ENCODE data around the gene PPFIBP1. TPM values are rescaled to one million over a fixed set of nuclear protein-coding genes. Genes with fewer than 3 reads are reported as not detected.
"Not testable (repeated sequence)": the region's sequence is repeated elsewhere in the genome, so short reads cannot be mapped to it uniquely, and the experiment has no call there.

Gene PPFIBP1
- total RNA-seq, 1 donor from 2014 or later: 184 TPM

- Mint-ChIP-seq H3K27me3 (ENCODE audit: unreplicated experiment) (peaks cover 1% of the 10 kb centered on the region), H3K4me3 (ENCODE audit: unreplicated experiment) (no peak overlapping the region), H3K9me3 (ENCODE audit: unreplicated experiment) (no peaks in the 10 kb centered on the region), H3K27ac (ENCODE audit: unreplicated experiment) (no peak overlapping the region), H3K36me3 (ENCODE audit: low read depth, unreplicated experiment) (peaks cover 15% of the 10 kb centered on the region), H3K4me1 (ENCODE audit: unreplicated experiment) (peaks cover 41% of the 10 kb centered on the region)
- no peak for DNase-seq (ENCODE audit: low spot score)
- TF ChIP-seq CTCF (IDR thresholded peaks at IDR 0.05; ENCODE audit: unreplicated experiment): no peak
Observed at GRCh38 chr12:27585739-27586265, 61.8 kb downstream of the PPFIBP1 start.

GRCh38 chr12:27588075-27588730 is 64.2 kb downstream of the PPFIBP1 start:
- not testable (repeated sequence) for H3K4me3 Mint-ChIP-seq (ENCODE audit: unreplicated experiment); H3K27me3 Mint-ChIP-seq (ENCODE audit: unreplicated experiment); DNase-seq (ENCODE audit: low spot score); H3K27ac Mint-ChIP-seq (ENCODE audit: unreplicated experiment); H3K9me3 Mint-ChIP-seq (ENCODE audit: unreplicated experiment)
- H3K36me3 Mint-ChIP-seq (ENCODE audit: low read depth, unreplicated experiment): peaks cover 17% of the 10 kb centered on the region
- H3K4me1 Mint-ChIP-seq (ENCODE audit: unreplicated experiment): peaks cover 31% of the 10 kb centered on the region

GRCh38 chr12:27588776-27589175 is 64.8 kb downstream of the PPFIBP1 start:
- Mint-ChIP-seq H3K9me3 (ENCODE audit: unreplicated experiment) (no peaks in the 10 kb centered on the region), H3K27ac (ENCODE audit: unreplicated experiment) (no peak overlapping the region), H3K36me3 (ENCODE audit: low read depth, unreplicated experiment) (peaks cover 22% of the 10 kb centered on the region), H3K4me1 (ENCODE audit: unreplicated experiment) (peaks cover 29% of the 10 kb centered on the region), H3K4me3 (ENCODE audit: unreplicated experiment) (no peak overlapping the region), H3K27me3 (ENCODE audit: unreplicated experiment) (peaks cover 4% of the 10 kb centered on the region)
- TF ChIP-seq CTCF (IDR thresholded peaks at IDR 0.05; ENCODE audit: unreplicated experiment): no peak
- DNase-seq (ENCODE audit: low spot score): no peak

GRCh38 chr12:27589419-27589818 is 65.4 kb downstream of the PPFIBP1 start:
- Mint-ChIP-seq H3K9me3 (ENCODE audit: unreplicated experiment) (no peaks in the 10 kb centered on the region), H3K4me1 (ENCODE audit: unreplicated experiment) (peaks cover 25% of the 10 kb centered on the region)

GRCh38 chr12:27591698-27592097 is 67.7 kb downstream of the PPFIBP1 start:
- H3K4me1 Mint-ChIP-seq (ENCODE audit: unreplicated experiment): peaks cover 26% of the 10 kb centered on the region
- H3K9me3 Mint-ChIP-seq (ENCODE audit: unreplicated experiment); H3K27me3 Mint-ChIP-seq (ENCODE audit: unreplicated experiment): not testable (repeated sequence)

More at GRCh38 chr12:27589419-27589818, 65.4 kb downstream of the PPFIBP1 start:
- DNase-seq (ENCODE audit: low spot score): no peak
- Mint-ChIP-seq H3K4me3 (ENCODE audit: unreplicated experiment) (no peak overlapping the region), H3K27ac (ENCODE audit: unreplicated experiment) (no peak overlapping the region), H3K27me3 (ENCODE audit: unreplicated experiment) (peaks cover 4% of the 10 kb centered on the region), H3K36me3 (ENCODE audit: low read depth, unreplicated experiment) (peaks cover 24% of the 10 kb centered on the region)
- no peak for TF ChIP-seq CTCF (IDR thresholded peaks at IDR 0.05; ENCODE audit: unreplicated experiment)

GRCh38 chr12:27592548-27592947 is 68.5 kb downstream of the PPFIBP1 start:
- H3K4me1 Mint-ChIP-seq (ENCODE audit: unreplicated experiment): peaks cover 26% of the 10 kb centered on the region
- no peak overlapping the region for H3K27ac Mint-ChIP-seq (ENCODE audit: unreplicated experiment)
- no peak overlapping the region for H3K4me3 Mint-ChIP-seq (ENCODE audit: unreplicated experiment)
- H3K9me3 Mint-ChIP-seq (ENCODE audit: unreplicated experiment): no peaks in the 10 kb centered on the region
- DNase-seq (ENCODE audit: low spot score): no peak
- H3K36me3 Mint-ChIP-seq (ENCODE audit: low read depth, unreplicated experiment): peaks cover 38% of the 10 kb centered on the region
- no peak for TF ChIP-seq CTCF (IDR thresholded peaks at IDR 0.05; ENCODE audit: unreplicated experiment)
- peaks cover 6% of the 10 kb centered on the region for H3K27me3 Mint-ChIP-seq (ENCODE audit: unreplicated experiment)

More at GRCh38 chr12:27591698-27592097, 67.7 kb downstream of the PPFIBP1 start:
- Mint-ChIP-seq H3K36me3 (ENCODE audit: low read depth, unreplicated experiment) (peaks cover 33% of the 10 kb centered on the region), H3K4me3 (ENCODE audit: unreplicated experiment) (peak overlapping the region; percentile 5)
- DNase-seq (ENCODE audit: low spot score); H3K27ac Mint-ChIP-seq (ENCODE audit: unreplicated experiment): not testable (repeated sequence)
